Stimulated activated CD4-positive, alpha-beta T cell treated with anti-CD3 and anti-CD28 coated beads, Interleukin-15, amount 100 ng/mL, for 24 hours (primary cell): ENCODE results near the gene RFX3.
A peak's percentile ranks its signal among the peaks of the same experiment; 100 is the strongest.
"Not testable (repeated sequence)": the region's sequence is repeated elsewhere in the genome, so short reads cannot be mapped to it uniquely, and the experiment has no call there.

ENCODE experiments used
- DNase-seq: peaks from one replicate; pipeline ENCODE4 v3.0.0-alpha.2; 2020

The RFX3 gene

DNA sequence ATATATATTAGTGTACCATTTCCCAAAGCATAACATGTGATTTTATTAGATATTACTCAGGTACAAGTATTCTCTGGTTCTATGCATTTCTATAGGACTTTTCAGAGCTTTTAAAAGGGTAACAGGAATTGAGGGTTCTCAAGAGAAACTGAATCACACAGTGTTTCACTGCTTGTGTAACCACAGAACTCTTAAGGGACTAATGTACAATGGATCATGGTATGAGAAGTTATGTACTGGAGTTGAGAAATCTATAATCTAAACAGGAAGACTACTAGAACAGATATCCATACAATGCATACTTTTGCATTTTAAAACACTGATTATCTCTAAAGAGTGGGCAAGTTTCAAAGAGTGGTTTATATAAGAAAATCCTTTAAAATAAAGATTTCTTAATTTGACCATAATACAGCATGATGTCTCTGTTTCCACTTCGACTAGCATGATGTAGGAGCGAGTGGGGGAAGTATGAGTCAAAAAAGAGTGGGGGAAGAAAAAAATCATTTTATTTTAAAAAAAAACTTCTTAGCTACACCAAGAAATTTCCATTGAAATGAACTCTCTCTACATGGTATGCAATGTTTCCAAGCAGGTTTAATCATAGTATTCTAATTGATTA is 183.5 kb downstream of the RFX3 start:
- no peak for DNase-seq

- DNase-seq: peak; percentile 23
Measured at GRCh38 chr9:3337515-3338225, 188.1 kb downstream of the RFX3 start.

GRCh38 chr9:3336951-3337350 is 188.8 kb downstream of the RFX3 start:
- DNase-seq: no peak

DNA sequence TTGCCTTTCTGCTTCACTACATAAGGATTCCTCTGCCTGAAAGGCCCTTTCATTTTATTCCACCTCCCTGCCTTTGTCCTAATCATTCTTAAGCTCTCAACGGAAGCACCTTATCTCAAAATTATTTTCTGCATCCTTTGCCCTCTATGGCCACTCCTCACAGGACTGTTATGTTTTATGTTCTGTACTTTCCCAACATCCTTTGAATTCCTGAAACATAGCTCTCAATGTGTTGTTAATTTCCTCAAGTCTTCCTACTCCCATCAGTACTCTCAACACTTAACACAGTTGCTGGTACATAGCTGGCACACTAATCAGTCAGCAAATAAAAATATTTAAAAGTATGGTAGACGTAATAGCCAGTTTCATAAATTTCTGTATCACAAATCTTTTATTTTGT is 193.0 kb downstream of the RFX3 start:
- DNase-seq: no peak

GRCh38 chr9:3331801-3332200 is 194.0 kb downstream of the RFX3 start:
- peak; percentile 5 for DNase-seq

DNA sequence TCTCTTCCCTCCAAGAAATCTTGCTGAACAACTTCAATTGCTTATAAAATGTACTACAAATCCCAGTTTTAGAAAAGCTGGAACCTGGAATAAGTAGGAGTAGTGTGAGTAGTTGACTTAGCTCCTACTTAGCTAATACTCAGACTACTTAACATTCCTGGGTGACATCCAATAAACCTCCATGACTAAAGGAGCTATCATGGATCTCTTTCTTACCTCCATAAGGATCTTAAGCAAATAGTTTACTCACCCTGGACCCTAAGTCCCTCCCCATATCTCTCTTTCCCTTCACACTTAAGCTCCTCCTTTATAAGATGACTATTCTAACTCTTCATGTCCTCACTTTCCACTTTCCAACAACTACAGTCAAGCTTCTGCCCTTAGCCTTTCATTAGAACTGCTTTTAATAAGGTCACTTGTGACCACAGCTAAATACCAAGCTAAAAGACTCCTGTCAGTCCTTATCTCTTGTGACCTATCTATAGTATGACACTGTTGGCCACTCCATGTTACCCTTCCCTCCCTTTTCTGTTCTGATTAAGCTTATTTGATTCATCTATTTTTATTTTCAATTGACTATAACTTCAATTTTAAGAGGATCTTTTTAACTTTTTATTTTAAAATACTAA is 194.9 kb downstream of the RFX3 start:
- DNase-seq: no peak

DNA sequence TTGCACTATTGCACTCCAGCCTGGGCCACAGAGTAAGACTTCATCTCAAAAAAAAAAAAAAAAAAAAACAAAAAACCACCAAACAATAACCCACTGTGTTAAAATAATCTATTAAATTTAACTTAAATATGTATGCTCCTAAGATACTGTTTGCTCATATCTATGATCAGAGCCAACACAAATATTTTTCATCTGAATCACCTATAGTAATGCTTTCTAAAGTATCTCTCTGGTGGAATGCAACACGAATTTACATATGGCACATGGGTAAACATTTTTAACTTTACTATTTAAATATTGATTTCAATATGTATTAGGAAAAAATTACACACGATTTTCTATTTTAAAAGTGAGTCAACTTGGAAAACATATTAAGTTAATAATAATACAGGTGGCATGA is 196.4 kb downstream of the RFX3 start:
- no peak for DNase-seq

DNA sequence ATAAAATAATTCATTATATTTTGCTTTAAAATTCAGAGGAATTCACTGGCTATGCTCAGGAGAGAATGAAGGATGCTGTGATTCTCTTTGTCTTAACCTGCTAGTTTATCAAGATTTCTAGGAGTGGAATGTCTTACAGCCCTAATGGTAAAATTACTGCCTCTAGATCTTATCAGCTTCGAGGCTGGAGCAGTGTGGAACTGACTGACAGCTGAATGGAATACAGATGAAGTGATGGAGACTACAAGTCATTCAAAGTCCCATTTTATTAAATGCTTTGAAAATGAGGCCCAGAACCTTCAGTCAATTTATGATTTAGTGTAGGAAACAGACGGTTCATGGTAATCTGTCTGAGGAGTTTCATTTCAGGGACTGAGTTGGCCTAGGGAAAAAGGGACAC is 202.1 kb downstream of the RFX3 start:
- DNase-seq: no peak

GRCh38 chr9:3321186-3321585 is 204.6 kb downstream of the RFX3 start:
- DNase-seq: no peak

DNA sequence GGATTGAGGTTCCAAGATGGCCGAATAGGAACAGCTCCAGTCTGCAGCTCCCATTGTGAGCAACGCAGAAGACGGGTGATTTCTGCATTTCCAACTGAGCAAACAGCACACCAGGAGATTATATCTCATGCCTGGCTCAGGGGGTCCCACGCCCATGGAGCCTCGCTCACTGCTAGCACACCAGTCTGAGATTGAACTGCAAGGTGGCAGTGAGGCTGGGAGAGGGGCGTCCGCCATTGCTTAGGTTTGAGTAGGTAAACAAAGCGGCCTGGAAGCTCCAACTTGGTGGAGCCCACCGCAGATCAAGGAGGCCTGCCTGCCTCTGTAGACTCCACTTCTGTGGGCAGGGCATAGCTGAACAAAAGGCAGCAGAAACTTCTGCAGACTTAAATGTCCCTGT is 213.2 kb downstream of the RFX3 start:
- DNase-seq: not testable (repeated sequence)

- DNase-seq: no peak
Measured at GRCh38 chr9:3308609-3309008, 217.2 kb downstream of the RFX3 start.

GRCh38 chr9:3304388-3304787 is 221.4 kb downstream of the RFX3 start:
- peak; percentile 11 for DNase-seq

- DNase-seq: no peak
Measured at GRCh38 chr9:3299872-3300271, 225.9 kb downstream of the RFX3 start.

- no peak for DNase-seq
Measured at GRCh38 chr9:3296536-3296935, 229.3 kb downstream of the RFX3 start.

GRCh38 chr9:3292311-3292710 is 233.5 kb downstream of the RFX3 start:
- no peak for DNase-seq

DNA sequence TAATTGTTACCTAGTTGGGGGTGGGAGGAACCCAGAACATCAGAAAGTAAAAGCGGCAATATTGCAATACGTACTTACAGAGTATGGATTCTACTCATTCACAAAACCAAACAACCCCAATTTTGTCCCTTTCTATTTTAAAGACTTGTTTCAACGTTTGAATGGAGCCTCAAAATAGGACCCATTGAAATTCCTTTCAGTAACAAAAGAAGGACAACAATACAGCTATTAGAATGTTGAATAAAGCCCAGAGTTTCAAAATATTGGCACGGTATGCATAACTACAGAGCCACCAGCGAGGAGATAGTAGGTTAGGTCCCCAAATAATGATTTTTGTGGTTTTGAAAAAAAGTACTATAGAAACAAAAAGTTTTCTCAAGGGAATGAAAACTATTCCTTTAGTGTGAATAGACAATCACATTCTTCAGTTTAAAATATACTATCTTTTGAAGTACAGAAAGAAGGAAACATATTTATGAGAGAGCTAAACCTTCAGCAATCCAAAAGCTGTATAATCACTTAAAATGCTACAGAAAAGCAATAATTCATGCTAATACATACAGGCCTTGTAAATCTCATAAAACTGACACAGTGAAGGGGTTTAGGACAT is 235.5 kb downstream of the RFX3 start:
- DNase-seq: no peak

DNA sequence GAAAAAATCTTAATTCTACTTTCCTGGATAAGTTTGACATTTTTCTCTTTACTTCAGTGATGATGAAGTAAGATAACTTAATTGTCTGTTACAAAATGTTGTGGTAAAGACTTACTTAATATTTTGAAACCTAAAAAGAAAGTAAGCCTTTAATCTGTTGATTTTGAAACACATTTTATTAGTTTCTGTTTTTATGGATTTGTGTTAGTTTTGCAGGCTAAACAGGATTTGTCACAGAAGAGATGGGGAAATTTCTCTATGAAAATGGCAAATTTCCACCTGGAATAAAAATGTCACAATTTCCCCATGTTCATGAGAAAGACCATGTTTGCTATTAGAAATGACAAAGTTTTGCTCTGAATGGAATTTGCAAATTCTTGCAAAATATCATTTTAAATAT is 237.1 kb downstream of the RFX3 start:
- no peak for DNase-seq

DNA sequence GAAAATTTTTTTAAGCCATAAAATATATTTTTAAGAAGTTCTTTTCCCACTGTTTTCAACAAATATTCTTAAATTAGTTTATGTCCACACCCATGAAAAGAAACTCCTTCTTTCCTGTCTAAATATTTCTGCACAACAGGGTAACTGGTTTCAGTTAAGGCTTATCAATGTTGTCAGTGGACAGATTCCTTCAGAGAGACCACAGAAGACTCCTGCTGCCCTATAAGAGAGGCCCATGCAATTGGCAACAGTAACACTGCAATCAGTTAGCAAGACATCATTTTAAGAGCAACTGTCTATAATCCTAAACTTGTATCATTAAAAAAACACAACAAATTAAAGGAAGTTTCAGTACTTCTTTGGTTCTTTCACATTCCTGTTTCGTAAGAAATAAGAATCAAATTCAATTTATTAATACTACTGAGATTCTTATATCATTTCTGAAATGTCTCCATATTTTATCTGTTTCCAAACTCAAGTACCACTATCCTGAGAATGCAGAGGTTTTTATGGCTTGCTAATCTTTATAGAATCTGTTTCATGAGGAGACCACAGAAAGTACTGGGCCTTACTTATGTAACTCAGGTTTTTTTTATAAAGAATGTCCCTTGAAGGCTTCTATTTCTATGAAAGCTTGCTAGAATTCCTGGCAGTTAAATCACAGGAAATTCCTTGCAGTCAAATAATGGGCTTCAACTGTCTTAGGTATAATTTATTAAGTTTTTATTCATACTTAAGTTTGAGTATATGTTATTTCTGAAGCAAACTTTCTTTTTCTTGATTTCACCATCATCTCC is 240.2 kb downstream of the RFX3 start:
- DNase-seq: no peak

GRCh38 chr9:3282365-3282764 is 243.4 kb downstream of the RFX3 start:
- DNase-seq: no peak

GRCh38 chr9:3281399-3281798 is 244.4 kb downstream of the RFX3 start:
- DNase-seq: no peak

- DNase-seq: no peak
Measured at GRCh38 chr9:3277200-3277599, 248.6 kb downstream of the RFX3 start.

- DNase-seq: no peak
Measured at GRCh38 chr9:3271581-3271980, 254.2 kb downstream of the RFX3 start.

DNA sequence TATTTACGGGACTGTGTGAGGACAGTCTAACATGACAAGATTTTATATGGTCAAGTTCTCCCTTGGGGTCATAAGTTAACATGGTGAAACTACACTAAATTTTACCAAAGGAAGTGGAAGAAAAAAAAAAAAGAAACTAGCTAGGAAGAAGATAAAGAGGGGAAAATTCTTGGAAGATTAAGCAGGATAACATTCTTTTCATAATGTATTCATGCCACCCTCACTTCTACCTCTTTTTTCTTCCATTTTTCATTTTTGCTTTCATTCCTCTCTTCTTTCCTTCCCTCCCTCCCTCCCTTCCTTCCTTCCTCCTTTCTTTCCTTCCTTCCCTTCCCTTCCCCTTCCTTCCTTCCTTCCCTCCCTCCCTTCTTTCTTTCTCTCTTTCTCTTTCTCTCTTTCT is 254.6 kb downstream of the RFX3 start:
- no peak for DNase-seq
